Ascending aorta (tissue), 2 donors: ENCODE results near the gene CCDC13. TPM values are rescaled to one million over a fixed set of nuclear protein-coding genes. Genes with fewer than 3 reads are reported as not detected.

Experiments used
- DNase-seq, 2 donors: peaks; one replicate each; pipeline ENCODE4 v3.0.0-alpha.2; 2019; ENCODE audit warnings: low spot score in 2 of 2
- H3K27ac ChIP-seq, 2 donors: fragments of 200-600 bp; sonication (generic); one replicate each; pipeline ENCODE4 v1.5.1; 2016 to 2017; ENCODE audit warnings: mild to moderate bottlenecking in 1 of 2
- H3K27me3 ChIP-seq: fragments of 200-600 bp; sonication (generic); one replicate; pipeline ENCODE4 v1.5.1; 2017
- H3K36me3 ChIP-seq, 2 donors: fragments of 200-600 bp; sonication (generic); one replicate each; pipeline ENCODE4 v1.5.1; 2016
- H3K4me1 ChIP-seq, 2 donors: fragments of 200-600 bp; sonication (generic); one replicate each; pipeline ENCODE4 v1.5.1; 2016 to 2017; ENCODE audit warnings: mild to moderate bottlenecking in 1 of 2
- H3K4me3 ChIP-seq, 2 donors: fragments of 200-600 bp; sonication (generic); one replicate each; pipeline ENCODE4 v1.5.1; 2016 to 2017; ENCODE audit warnings: mild to moderate bottlenecking in 1 of 2
- H3K9me3 ChIP-seq, 2 donors: fragments of 200-600 bp; sonication (generic); one replicate each; pipeline ENCODE4 v1.5.1; 2016
- intact Hi-C: fragments of 100-400 bp; cut with DNase I; formaldehyde crosslinking; loops from one replicate; pipeline ENCODE4 v1.15.1; 2023
- total RNA-seq: library from RNA; depleted of rRNA; stranded (reverse); fragments of >200 nt; gene quantifications from one replicate; pipeline ENCODE4 v1.1.0, GENCODE V29; 2016
- TF ChIP-seq, protein P1 (sequence below), 3 experiments: fragments of 200-600 bp in 2 of 3; fragments of 450-650 bp in 1 of 3; sonication (generic) in 2 of 3; IDR thresholded peaks; one replicate each; pipeline ENCODE4 v1.5.1; 2016 to 2019; ENCODE audit warnings: antibody characterized with exemption in 3 of 3, mild to moderate bottlenecking in 1 of 3, moderate library complexity in 1 of 3

Gene CCDC13
- total RNA-seq, 1 donor from 2014 or later: 2.1 TPM

DNA sequence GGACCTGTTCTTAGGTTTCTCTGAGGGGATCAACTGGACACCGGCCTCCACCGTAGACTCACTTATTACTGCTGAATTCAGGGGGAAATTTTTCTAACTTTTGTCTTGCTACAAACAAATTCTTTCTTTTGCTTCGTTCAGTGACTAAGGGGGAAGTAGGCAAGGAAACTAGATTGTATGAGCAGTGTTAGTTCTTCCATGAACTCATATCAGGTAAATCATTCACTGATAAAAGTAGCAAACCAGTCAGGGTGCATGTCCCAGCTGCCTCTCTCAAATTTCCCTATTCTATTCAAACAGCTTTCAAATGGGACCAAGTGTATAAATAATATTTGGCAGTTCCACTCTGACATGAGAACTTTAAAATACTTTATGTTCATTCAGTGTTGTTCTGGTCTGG, 7.3 kb upstream of the CCDC13 start:
- Histone ChIP-seq H3K4me3 (no peak overlapping the region), H3K27ac (peak overlapping the region; percentile 64 to 72), H3K36me3 (peaks cover 2 to 18% of the 10 kb centered on the region in 2 donors), H3K27me3 (no peaks in the 10 kb centered on the region), H3K4me1 (peaks cover 3 to 13% of the 10 kb centered on the region in 2 donors), H3K9me3 (no peaks in the 10 kb centered on the region)
- TF ChIP-seq, protein P1, sequence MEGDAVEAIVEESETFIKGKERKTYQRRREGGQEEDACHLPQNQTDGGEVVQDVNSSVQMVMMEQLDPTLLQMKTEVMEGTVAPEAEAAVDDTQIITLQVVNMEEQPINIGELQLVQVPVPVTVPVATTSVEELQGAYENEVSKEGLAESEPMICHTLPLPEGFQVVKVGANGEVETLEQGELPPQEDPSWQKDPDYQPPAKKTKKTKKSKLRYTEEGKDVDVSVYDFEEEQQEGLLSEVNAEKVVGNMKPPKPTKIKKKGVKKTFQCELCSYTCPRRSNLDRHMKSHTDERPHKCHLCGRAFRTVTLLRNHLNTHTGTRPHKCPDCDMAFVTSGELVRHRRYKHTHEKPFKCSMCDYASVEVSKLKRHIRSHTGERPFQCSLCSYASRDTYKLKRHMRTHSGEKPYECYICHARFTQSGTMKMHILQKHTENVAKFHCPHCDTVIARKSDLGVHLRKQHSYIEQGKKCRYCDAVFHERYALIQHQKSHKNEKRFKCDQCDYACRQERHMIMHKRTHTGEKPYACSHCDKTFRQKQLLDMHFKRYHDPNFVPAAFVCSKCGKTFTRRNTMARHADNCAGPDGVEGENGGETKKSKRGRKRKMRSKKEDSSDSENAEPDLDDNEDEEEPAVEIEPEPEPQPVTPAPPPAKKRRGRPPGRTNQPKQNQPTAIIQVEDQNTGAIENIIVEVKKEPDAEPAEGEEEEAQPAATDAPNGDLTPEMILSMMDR (IDR thresholded peaks at IDR 0.05): no peak
- intact Hi-C loops: loop anchor here (2.0 kb wide), 2 partner anchors 24 to 58 kb away; partner anchors contain the start of gene HIGD1A
- DNase-seq: no peak

DNA sequence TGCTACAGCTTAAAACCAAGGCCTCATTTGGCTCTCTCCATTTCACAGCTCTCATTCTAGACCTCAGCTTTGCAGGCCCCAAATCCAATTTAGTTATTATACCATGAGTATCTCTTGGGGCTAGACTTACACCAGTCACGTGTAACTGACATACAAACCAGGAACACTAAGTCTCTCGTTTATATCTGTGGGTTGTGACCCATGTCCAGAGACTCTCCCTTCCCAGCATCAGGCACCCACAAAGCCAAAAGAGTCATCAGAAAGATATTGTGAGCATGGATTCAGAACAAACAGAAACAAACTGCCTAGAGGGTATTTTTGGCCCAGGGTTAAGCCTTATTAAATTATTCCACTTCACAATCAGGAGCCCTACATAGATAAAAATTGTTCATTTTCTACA, 5.6 kb upstream of the CCDC13 start:
- no peak for DNase-seq
- intact Hi-C loops: no loop called here
- H3K4me1 ChIP-seq: peaks cover 3 to 15% of the 10 kb centered on the region in 2 donors

GRCh38 chr3:42773409-42773751, 327 bp upstream of the CCDC13 start:
- H3K9me3 ChIP-seq: no peaks in the 10 kb centered on the region
- TF ChIP-seq, protein P1 (IDR thresholded peaks at IDR 0.05): no peak
- no peaks in the 10 kb centered on the region for H3K36me3 ChIP-seq
- DNase-seq: no peak
- intact Hi-C loops: loop anchor here (2.0 kb wide), 1 partner anchor 31 kb away; the partner anchor contains the start of gene HIGD1A
- peak overlapping the region; percentile 53 to 64 for H3K4me3 ChIP-seq
- H3K4me1 ChIP-seq: peaks cover 0 to 5% of the 10 kb centered on the region in 2 donors
- H3K27me3 ChIP-seq: no peaks in the 10 kb centered on the region
- H3K27ac ChIP-seq: peak overlapping the region; percentile 47 to 68

More for the DNA sequence above, 5.6 kb upstream of the CCDC13 start:
- Histone ChIP-seq H3K36me3 (peaks cover 0 to 9% of the 10 kb centered on the region in 2 donors), H3K4me3 (no peak overlapping the region), H3K27ac (peak overlapping the region; percentile 64 to 72), H3K27me3 (no peaks in the 10 kb centered on the region), H3K9me3 (no peaks in the 10 kb centered on the region)
- TF ChIP-seq, protein P1 (IDR thresholded peaks at IDR 0.05): no peak

GRCh38 chr3:42771271-42771670, 1.8 kb downstream of the CCDC13 start:
- TF ChIP-seq, protein P1 (IDR thresholded peaks at IDR 0.05): no peak
- Histone ChIP-seq H3K4me1 (peaks cover 0 to 5% of the 10 kb centered on the region in 2 donors), H3K9me3 (no peaks in the 10 kb centered on the region), H3K27ac (no peak overlapping the region), H3K4me3 (no peak overlapping the region), H3K27me3 (no peaks in the 10 kb centered on the region), H3K36me3 (no peaks in the 10 kb centered on the region)
- intact Hi-C loops: no loop called here
- DNase-seq: no peak

- Histone ChIP-seq H3K4me3 (no peak overlapping the region), H3K4me1 (peaks cover 0 to 5% of the 10 kb centered on the region in 2 donors), H3K9me3 (no peaks in the 10 kb centered on the region), H3K36me3 (no peaks in the 10 kb centered on the region), H3K27ac (no peak overlapping the region), H3K27me3 (no peaks in the 10 kb centered on the region)
- DNase-seq: no peak
- intact Hi-C loops: no loop called here
- TF ChIP-seq, protein P1 (IDR thresholded peaks at IDR 0.05): no peak
These were observed 3.4 kb downstream of the CCDC13 start for GRCh38 chr3:42769477-42770131.
